HG03175 (cell line): ENCODE results near the gene ITLN2.
"Not testable (repeated sequence)": the region's sequence is repeated elsewhere in the genome, so short reads cannot be mapped to it uniquely, and the experiment has no call there.

Experiments
- ATAC-seq: cut with Tn5 transposase; IDR thresholded peaks from one replicate; pipeline ENCODE4 v1.9.1; 2021; ENCODE audit warnings: mild to moderate bottlenecking, moderate library complexity; ENCODE audit not compliant: unreplicated experiment

ITLN2 gene

GRCh38 chr1:160954158-160955104 is at the start of gene ITLN2:
Gene ITLN2, minus strand, starts transcription at chr1:160954809. Its CDS starts 68 bp downstream, at chr1:160954741.
- ATAC-seq = peak; percentile 76

GRCh38 chr1:161001525-161001924 is 46.9 kb upstream of the ITLN2 start:
- no peak for ATAC-seq

- no peak for ATAC-seq
Measured at GRCh38 chr1:161000736-161001480, 46.3 kb upstream of the ITLN2 start.

- ATAC-seq = no peak
Measured at GRCh38 chr1:160999376-160999775, 44.8 kb upstream of the ITLN2 start.

GRCh38 chr1:160997323-160998038 is 42.9 kb upstream of the ITLN2 start:
- no peak for ATAC-seq

- no peak for ATAC-seq
Measured at GRCh38 chr1:160996178-160996577, 41.6 kb upstream of the ITLN2 start.

GRCh38 chr1:160993544-160994193 is 39.1 kb upstream of the ITLN2 start:
- no peak for ATAC-seq

- not testable (repeated sequence) for ATAC-seq
Measured at GRCh38 chr1:160992036-160992435, 37.4 kb upstream of the ITLN2 start.

- no peak for ATAC-seq
Measured at GRCh38 chr1:160987359-160988050, 32.9 kb upstream of the ITLN2 start.

- no peak for ATAC-seq
Measured at GRCh38 chr1:160985723-160986122, 31.1 kb upstream of the ITLN2 start.

- no peak for ATAC-seq
Measured at GRCh38 chr1:160981584-160982411, 27.2 kb upstream of the ITLN2 start.

- no peak for ATAC-seq
Measured at GRCh38 chr1:160979286-160979685, 24.7 kb upstream of the ITLN2 start.

- no peak for ATAC-seq
Measured at GRCh38 chr1:160978510-160978927, 23.9 kb upstream of the ITLN2 start.

GRCh38 chr1:160975026-160975425 is 20.4 kb upstream of the ITLN2 start:
- ATAC-seq = no peak

GRCh38 chr1:160973491-160973890 is 18.9 kb upstream of the ITLN2 start:
- no peak for ATAC-seq

GRCh38 chr1:160972939-160973338 is 18.3 kb upstream of the ITLN2 start:
- no peak for ATAC-seq

GRCh38 chr1:160971618-160972056 is 17.0 kb upstream of the ITLN2 start:
- ATAC-seq = no peak

GRCh38 chr1:160963521-160963920 is 8.9 kb upstream of the ITLN2 start:
- ATAC-seq = no peak

GRCh38 chr1:160961419-160961818 is 6.8 kb upstream of the ITLN2 start:
- no peak for ATAC-seq
